Progenitor cell of endocrine pancreas (in vitro differentiated cells): Measurements from ENCODE around the gene LPP. TPM values are rescaled to one million over a fixed set of nuclear protein-coding genes. Genes with fewer than 3 reads are reported as not detected.

Source experiments
- DNase-seq: peaks from one replicate; pipeline ENCODE4 v3.0.0; 2021; ENCODE audit warnings: low spot score; ENCODE audit not compliant: unreplicated experiment
- H3K27ac Mint-ChIP-seq: 2 replicates; pipeline ENCODE4 v1.8.0; 2021; ENCODE audit warnings: mild to moderate bottlenecking, moderate library complexity, mixed read lengths
- H3K27me3 Mint-ChIP-seq: 2 replicates; pipeline ENCODE4 v1.8.0; 2021; ENCODE audit warnings: mixed read lengths
- H3K36me3 Mint-ChIP-seq: 2 replicates; pipeline ENCODE4 v1.8.0; 2022; ENCODE audit warnings: mixed read lengths; ENCODE audit not compliant: insufficient read depth
- H3K4me1 Mint-ChIP-seq: 2 replicates; pipeline ENCODE4 v1.8.0; 2021; ENCODE audit warnings: low read depth, mixed read lengths
- H3K4me3 Mint-ChIP-seq: 2 replicates; pipeline ENCODE4 v1.8.0; 2021; ENCODE audit warnings: low read depth, mild to moderate bottlenecking, moderate library complexity, mixed read lengths
- H3K9me3 Mint-ChIP-seq: 2 replicates; pipeline ENCODE4 v1.8.0; 2021; ENCODE audit warnings: low read depth, mixed read lengths
- CTCF ChIP-seq: fragments of 200-600 bp; sonication (generic); IDR thresholded peaks from one replicate; pipeline ENCODE4 v1.5.0; 2021; ENCODE audit warnings: antibody characterized with exemption, mild to moderate bottlenecking; ENCODE audit not compliant: unreplicated experiment
- total RNA-seq: library from RNA; stranded (reverse); gene quantifications from 2 replicates; pipeline ENCODE4 v1.2.1, GENCODE V29; 2021

Gene LPP
- total RNA-seq, 1 donor from 2014 or later: 131 TPM

- Mint-ChIP-seq H3K4me3 (no peak overlapping the region), H3K27ac (peak overlapping the region; percentile 79), H3K36me3 (peaks cover 10% of the 10 kb centered on the region), H3K4me1 (peaks cover 13% of the 10 kb centered on the region), H3K9me3 (peaks cover 3% of the 10 kb centered on the region), H3K27me3 (no peaks in the 10 kb centered on the region)
- DNase-seq: no peak
- TF ChIP-seq CTCF: no peak
Observed at GRCh38 chr3:188276375-188276774, 122.4 kb downstream of the LPP start.

- no peak overlapping the region for H3K27ac Mint-ChIP-seq
Observed at GRCh38 chr3:188278717-188279324, 124.9 kb downstream of the LPP start.

GRCh38 chr3:188279502-188280335, 125.8 kb downstream of the LPP start:
- Mint-ChIP-seq H3K27me3 (no peaks in the 10 kb centered on the region), H3K27ac (peak overlapping the region; percentile 37), H3K36me3 (peaks cover 3% of the 10 kb centered on the region), H3K4me3 (no peak overlapping the region), H3K9me3 (no peaks in the 10 kb centered on the region), H3K4me1 (peaks cover 27% of the 10 kb centered on the region)
- no peak for TF ChIP-seq CTCF
- no peak for DNase-seq

More at GRCh38 chr3:188278717-188279324, 124.9 kb downstream of the LPP start:
- H3K27me3 Mint-ChIP-seq: no peaks in the 10 kb centered on the region
- peaks cover 28% of the 10 kb centered on the region for H3K4me1 Mint-ChIP-seq
- no peak for TF ChIP-seq CTCF
- DNase-seq: no peak
- H3K9me3 Mint-ChIP-seq: no peaks in the 10 kb centered on the region
- H3K4me3 Mint-ChIP-seq: no peak overlapping the region
- H3K36me3 Mint-ChIP-seq: peaks cover 3% of the 10 kb centered on the region

- Mint-ChIP-seq H3K27me3 (no peaks in the 10 kb centered on the region), H3K4me1 (peaks cover 28% of the 10 kb centered on the region), H3K4me3 (no peak overlapping the region), H3K9me3 (no peaks in the 10 kb centered on the region), H3K36me3 (peaks cover 3% of the 10 kb centered on the region), H3K27ac (no peak overlapping the region)
- DNase-seq: no peak
- no peak for TF ChIP-seq CTCF
Observed at GRCh38 chr3:188280627-188281026, 126.7 kb downstream of the LPP start.

- H3K4me1 Mint-ChIP-seq: peaks cover 25% of the 10 kb centered on the region
- no peaks in the 10 kb centered on the region for H3K9me3 Mint-ChIP-seq
- DNase-seq: no peak
- TF ChIP-seq CTCF: no peak
- H3K27me3 Mint-ChIP-seq: no peaks in the 10 kb centered on the region
- H3K27ac Mint-ChIP-seq: peak overlapping the region; percentile 38
- H3K4me3 Mint-ChIP-seq: no peak overlapping the region
- no peaks in the 10 kb centered on the region for H3K36me3 Mint-ChIP-seq
Observed at GRCh38 chr3:188282871-188283270, 128.9 kb downstream of the LPP start.
